Measurements from ENCODE around the gene MPP2.

Gene MPP2

DNA sequence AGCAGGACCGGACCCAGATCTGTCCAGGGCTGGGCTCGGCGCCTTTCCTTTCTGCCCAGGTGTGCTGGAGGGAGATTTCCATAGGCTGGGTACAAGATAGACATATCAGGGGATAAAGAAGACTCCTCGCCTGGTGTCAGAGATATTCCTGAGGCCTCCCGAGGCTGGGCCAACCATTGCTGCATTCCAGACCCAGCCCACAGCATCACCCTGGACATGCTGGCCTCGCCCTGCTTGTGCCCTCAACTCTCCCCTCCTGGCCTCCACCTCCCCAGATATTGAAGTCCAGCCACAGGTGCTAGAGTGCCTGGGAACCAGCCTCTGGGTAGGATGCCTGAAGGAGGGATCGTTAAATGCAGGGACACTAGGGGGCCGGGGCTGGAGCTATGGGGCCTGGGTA lies 58.2 kb downstream of the MPP2 start:
- no peaks in the 10 kb centered on the region for H3K79me2 ChIP-seq (ENCODE audit: insufficient read depth, low read length)
- no peak overlapping the region for H3K9ac ChIP-seq (ENCODE audit: low read depth, low read length, poor library complexity, severe bottlenecking)
- no peaks in the 10 kb centered on the region for H3K9me2 ChIP-seq (replicated peaks; ENCODE audit: low read depth, low read length)
- no peak overlapping the region for H2AFZ ChIP-seq (ENCODE audit: low read length)
- H3K4me1 ChIP-seq (ENCODE audit: insufficient read depth, low read length, poor library complexity, severe bottlenecking), result no peaks in the 10 kb centered on the region
- no peak overlapping the region for H3K4me3 ChIP-seq (ENCODE audit: low read length, poor library complexity, severe bottlenecking)
- no peaks in the 10 kb centered on the region for H4K20me1 ChIP-seq (ENCODE audit: insufficient read depth, low read length, poor library complexity, severe bottlenecking)
- H3K27me3 ChIP-seq (ENCODE audit: insufficient read depth, low read length, poor library complexity, severe bottlenecking), result no peaks in the 10 kb centered on the region
- no peaks in the 10 kb centered on the region for H3K9me3 ChIP-seq (ENCODE audit: insufficient read depth, low read depth, low read length)
- no peak overlapping the region for H3K4me2 ChIP-seq (ENCODE audit: low read depth, low read length, poor library complexity, severe bottlenecking)
- H3F3A ChIP-seq (ENCODE audit: low read depth), result no peaks in the 10 kb centered on the region
- TF ChIP-seq, protein P1, sequence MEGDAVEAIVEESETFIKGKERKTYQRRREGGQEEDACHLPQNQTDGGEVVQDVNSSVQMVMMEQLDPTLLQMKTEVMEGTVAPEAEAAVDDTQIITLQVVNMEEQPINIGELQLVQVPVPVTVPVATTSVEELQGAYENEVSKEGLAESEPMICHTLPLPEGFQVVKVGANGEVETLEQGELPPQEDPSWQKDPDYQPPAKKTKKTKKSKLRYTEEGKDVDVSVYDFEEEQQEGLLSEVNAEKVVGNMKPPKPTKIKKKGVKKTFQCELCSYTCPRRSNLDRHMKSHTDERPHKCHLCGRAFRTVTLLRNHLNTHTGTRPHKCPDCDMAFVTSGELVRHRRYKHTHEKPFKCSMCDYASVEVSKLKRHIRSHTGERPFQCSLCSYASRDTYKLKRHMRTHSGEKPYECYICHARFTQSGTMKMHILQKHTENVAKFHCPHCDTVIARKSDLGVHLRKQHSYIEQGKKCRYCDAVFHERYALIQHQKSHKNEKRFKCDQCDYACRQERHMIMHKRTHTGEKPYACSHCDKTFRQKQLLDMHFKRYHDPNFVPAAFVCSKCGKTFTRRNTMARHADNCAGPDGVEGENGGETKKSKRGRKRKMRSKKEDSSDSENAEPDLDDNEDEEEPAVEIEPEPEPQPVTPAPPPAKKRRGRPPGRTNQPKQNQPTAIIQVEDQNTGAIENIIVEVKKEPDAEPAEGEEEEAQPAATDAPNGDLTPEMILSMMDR (conservative IDR thresholded peaks at IDR 0.05; ENCODE audit: low read length), result no peak
- TF ChIP-seq EZH2phosphoT487 (IDR thresholded peaks at IDR 0.05; ENCODE audit: borderline replicate concordance), result no peak
- H3K36me3 ChIP-seq (ENCODE audit: insufficient read depth, low read length), result no peaks in the 10 kb centered on the region

GRCh38 chr17:43848601-43849000 lies 58.7 kb downstream of the MPP2 start:
- Histone ChIP-seq H3K36me3 (ENCODE audit: insufficient read depth, low read length) (no peaks in the 10 kb centered on the region), H3K4me3 (ENCODE audit: low read length, poor library complexity, severe bottlenecking) (no peak overlapping the region), H3K79me2 (ENCODE audit: insufficient read depth, low read length) (no peaks in the 10 kb centered on the region), H3K9me2 (replicated peaks; ENCODE audit: low read depth, low read length) (no peaks in the 10 kb centered on the region), H3K4me1 (ENCODE audit: insufficient read depth, low read length, poor library complexity, severe bottlenecking) (no peaks in the 10 kb centered on the region), H3K9ac (ENCODE audit: low read depth, low read length, poor library complexity, severe bottlenecking) (no peak overlapping the region), H3K9me3 (ENCODE audit: insufficient read depth, low read depth, low read length) (no peaks in the 10 kb centered on the region), H4K20me1 (ENCODE audit: insufficient read depth, low read length, poor library complexity, severe bottlenecking) (no peaks in the 10 kb centered on the region), H2AFZ (ENCODE audit: low read length) (no peak overlapping the region), H3K4me2 (ENCODE audit: low read depth, low read length, poor library complexity, severe bottlenecking) (no peak overlapping the region), H3K27me3 (ENCODE audit: insufficient read depth, low read length, poor library complexity, severe bottlenecking) (no peaks in the 10 kb centered on the region), H3F3A (ENCODE audit: low read depth) (no peaks in the 10 kb centered on the region)
- TF ChIP-seq, protein P1 (conservative IDR thresholded peaks at IDR 0.05; ENCODE audit: low read length), result no peak
- TF ChIP-seq EZH2phosphoT487 (IDR thresholded peaks at IDR 0.05; ENCODE audit: borderline replicate concordance), result no peak

GRCh38 chr17:43846963-43847371 lies 60.4 kb downstream of the MPP2 start, which contains the start of gene CD300LG:
CD300LG (plus strand) TSS chr17:43847176; CDS start chr17:43847217, 41 bp downstream.
- Histone ChIP-seq H3K4me2 (ENCODE audit: low read depth, low read length, poor library complexity, severe bottlenecking) (no peak within 1 kb of the TSS), H3K9me2 (replicated peaks; ENCODE audit: low read depth, low read length) (no peaks in the 10 kb centered on the region), H3K79me2 (ENCODE audit: insufficient read depth, low read length) (no peaks in the 10 kb centered on the region), H3K27me3 (ENCODE audit: insufficient read depth, low read length, poor library complexity, severe bottlenecking) (no peaks in the 10 kb centered on the region), H3K9me3 (ENCODE audit: insufficient read depth, low read depth, low read length) (no peaks in the 10 kb centered on the region), H2AFZ (ENCODE audit: low read length) (no peak within 1 kb of the TSS), H3K36me3 (ENCODE audit: insufficient read depth, low read length) (no peaks in the 10 kb centered on the region), H3F3A (ENCODE audit: low read depth) (no peaks in the 10 kb centered on the region), H3K9ac (ENCODE audit: low read depth, low read length, poor library complexity, severe bottlenecking) (no peak within 1 kb of the TSS), H4K20me1 (ENCODE audit: insufficient read depth, low read length, poor library complexity, severe bottlenecking) (no peaks in the 10 kb centered on the region), H3K4me3 (ENCODE audit: low read length, poor library complexity, severe bottlenecking) (no peak within 1 kb of the TSS), H3K4me1 (ENCODE audit: insufficient read depth, low read length, poor library complexity, severe bottlenecking) (no peaks in the 10 kb centered on the region)
- no peak for TF ChIP-seq EZH2phosphoT487 (IDR thresholded peaks at IDR 0.05; ENCODE audit: borderline replicate concordance)
- TF ChIP-seq, protein P1 (conservative IDR thresholded peaks at IDR 0.05; ENCODE audit: low read length), result no peak

Measured in Loucy (cell line).